ENCODE measurements around the gene GPR68.

DNA sequence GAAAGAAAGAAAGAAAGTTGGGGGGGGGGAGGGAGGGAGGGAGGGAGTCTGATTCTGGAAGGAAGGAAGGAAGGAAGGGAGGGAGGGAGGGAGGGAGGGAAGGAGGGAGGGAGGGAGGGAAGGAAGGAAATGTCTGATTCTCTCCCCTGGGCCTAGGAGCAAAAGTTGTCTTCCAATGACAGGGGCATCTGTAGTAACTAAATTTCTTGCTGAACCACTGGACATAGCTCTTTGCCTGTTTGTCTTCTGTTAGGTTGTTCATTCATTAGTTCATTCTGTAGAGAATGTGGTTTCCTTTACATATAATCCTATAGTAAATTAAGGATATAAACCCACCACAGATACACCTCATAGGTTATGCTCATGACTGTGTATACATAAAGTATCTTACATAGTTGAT lies 59.9 kb downstream of the GPR68 start:
- TF ChIP-seq CTCF (IDR thresholded peaks at IDR 0.05) (no peak), POLR2A (IDR thresholded peaks at IDR 0.05) (no peak)
